22Rv1 (cell line): ENCODE results near the gene KCNJ1.

ENCODE experiments used
- H3K27ac ChIP-seq: fragments of 450-650 bp; 2 replicates; pipeline ENCODE4 v1.5.1; 2017
- ZFX ChIP-seq: fragments of 450-650 bp; IDR thresholded peaks from 2 replicates; pipeline ENCODE4 v1.6.1; 2017; ENCODE audit warnings: antibody characterized with exemption, borderline replicate concordance
- TF ChIP-seq, protein P1 (sequence below): fragments of 450-650 bp; IDR thresholded peaks from 2 replicates; pipeline ENCODE4 v1.5.1; 2017; ENCODE audit warnings: mild to moderate bottlenecking

Gene KCNJ1

DNA sequence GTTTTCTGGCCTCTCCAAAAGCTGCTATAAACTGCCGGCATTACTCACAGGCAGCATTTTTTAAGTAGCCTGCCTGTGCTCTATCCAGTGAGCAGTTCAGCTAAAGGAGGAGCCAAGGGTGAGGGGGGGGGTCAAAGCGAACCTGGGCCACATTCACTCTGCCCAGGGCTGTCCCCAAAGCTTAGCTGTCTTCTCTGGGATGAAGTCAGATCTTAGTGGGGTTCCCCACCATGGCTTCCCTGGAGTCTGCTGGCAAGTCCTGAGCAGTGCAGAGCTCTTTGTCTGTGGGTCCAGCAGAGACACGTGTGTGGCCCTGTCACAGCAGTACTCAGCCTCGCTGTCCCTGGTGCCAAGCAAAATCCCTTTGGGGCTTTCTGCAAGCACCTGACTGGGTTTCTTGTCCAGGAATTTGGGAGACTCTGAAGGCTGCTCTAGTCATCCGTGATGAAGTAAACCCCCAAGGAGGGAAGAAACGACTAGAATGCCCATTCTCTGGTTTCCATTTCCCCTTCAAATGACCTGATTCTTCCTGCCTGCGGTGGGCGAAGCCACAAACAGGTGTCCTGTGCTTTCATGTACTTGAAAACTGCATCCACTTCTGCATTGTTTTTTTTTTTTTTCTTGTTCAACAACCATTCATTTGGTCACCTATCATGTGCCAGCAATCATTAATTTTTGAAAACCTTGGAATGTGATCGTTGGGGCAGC is 26.6 kb upstream of the KCNJ1 start:
- TF ChIP-seq ZFX = no peak
- TF ChIP-seq, protein P1, sequence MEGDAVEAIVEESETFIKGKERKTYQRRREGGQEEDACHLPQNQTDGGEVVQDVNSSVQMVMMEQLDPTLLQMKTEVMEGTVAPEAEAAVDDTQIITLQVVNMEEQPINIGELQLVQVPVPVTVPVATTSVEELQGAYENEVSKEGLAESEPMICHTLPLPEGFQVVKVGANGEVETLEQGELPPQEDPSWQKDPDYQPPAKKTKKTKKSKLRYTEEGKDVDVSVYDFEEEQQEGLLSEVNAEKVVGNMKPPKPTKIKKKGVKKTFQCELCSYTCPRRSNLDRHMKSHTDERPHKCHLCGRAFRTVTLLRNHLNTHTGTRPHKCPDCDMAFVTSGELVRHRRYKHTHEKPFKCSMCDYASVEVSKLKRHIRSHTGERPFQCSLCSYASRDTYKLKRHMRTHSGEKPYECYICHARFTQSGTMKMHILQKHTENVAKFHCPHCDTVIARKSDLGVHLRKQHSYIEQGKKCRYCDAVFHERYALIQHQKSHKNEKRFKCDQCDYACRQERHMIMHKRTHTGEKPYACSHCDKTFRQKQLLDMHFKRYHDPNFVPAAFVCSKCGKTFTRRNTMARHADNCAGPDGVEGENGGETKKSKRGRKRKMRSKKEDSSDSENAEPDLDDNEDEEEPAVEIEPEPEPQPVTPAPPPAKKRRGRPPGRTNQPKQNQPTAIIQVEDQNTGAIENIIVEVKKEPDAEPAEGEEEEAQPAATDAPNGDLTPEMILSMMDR = no peak
- no peak overlapping the region for H3K27ac ChIP-seq

DNA sequence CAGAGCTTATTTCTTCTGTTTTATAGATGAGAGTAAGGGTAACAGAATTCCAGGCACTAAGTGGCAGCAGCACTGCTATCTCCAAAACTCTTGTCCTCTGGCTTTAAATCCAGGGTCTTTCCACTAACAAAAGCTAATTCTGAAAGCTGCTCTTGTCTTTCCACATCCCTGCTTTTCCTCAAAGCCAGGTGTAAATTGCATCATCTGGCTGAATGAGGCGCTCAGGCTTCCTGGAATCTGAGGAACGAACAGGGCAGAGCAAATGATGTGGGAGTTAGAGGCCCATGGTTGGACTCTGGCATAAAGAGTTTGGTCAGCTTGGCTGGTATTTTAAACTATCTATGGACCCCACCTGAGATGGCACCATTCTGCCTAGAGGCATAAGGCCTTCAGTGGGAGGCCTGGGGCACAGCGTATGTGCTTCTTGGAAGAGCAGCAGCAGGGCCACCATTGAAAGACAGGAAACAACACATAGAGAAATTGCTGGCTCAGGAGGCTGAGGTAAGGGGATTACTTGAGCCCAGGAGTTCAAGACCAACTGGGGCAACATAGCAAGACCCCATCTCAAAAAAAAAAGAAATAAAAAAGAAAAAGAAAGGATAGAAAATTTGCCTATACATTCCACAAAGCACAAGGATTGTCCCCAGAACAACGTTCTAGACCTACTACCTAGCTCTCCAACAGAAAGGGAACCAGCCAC is 25.9 kb upstream of the KCNJ1 start:
- no peak overlapping the region for H3K27ac ChIP-seq
- TF ChIP-seq, protein P1 = no peak
- TF ChIP-seq ZFX = no peak

DNA sequence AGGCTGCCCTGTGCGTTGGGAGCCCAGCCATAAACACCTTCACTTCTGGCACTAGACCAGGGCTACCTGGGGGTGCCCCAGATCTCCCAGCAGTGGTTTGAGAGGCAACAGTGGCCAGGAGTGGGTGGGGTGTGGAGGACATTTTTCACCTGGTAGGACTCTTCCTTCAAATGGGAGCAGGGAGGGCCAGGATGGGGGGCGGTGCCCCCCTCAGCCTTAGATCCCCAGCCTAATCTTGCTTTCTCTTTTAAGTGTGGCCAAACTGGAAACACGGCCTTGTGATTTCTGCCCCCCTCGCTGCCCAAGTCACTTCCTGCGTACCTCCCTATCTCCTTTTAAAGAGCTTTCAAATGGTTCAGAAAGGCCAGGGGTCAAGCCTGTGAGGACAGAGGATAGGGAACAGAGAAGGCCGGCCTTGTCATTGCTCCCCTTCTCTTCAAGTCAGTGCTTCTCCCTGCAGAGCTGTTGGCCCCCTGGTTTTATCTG is 24.9 kb upstream of the KCNJ1 start:
- no peak overlapping the region for H3K27ac ChIP-seq
- no peak for TF ChIP-seq ZFX
- TF ChIP-seq, protein P1 = no peak

DNA sequence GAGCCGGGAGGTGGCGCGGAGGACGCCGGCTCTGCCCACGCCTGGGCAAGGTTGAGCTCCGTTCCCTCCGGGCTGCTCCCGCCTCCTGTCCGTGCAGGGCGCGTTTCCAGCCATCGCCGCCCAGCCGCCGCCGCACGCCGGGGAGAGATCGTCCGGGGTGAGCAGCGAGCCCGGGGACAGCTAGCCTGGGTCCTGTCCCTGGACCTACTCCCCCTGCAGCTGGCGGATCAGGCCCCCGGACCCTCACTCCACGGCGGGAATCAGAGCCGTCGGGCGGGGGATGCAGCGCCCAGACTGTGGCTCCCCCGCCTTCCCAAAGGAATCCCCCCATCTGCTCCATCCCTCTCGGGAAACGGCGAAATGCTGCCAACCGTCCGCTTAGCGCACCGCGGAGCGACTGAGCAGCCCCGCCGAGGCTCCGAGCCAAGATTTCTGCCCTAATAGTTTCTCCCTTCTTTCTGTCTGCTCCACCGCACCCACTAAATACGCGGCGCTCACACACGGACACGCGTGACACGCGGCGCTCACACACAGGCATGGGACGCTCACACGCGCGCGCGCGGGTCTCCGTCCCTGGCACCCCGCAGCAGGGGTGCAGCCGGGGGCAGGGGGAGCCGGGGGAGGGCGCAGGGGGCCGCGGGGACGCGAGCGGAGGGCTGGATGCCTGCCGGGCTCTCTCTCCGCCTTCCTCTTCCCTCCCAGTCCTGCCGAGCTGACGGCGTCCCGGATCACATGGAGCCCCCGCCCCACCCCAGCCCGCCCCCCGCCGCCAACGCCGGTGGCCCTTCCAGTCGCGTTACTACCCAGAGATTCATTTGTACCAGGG is 23.7 kb upstream of the KCNJ1 start, which contains the start of gene KCNJ5:
Gene KCNJ5, plus strand, starts transcription at position 814 of the 826 bp plus-strand sequence. CDS start 19,918 bp downstream, outside the sequence.
- no peak within 1 kb of the TSS for H3K27ac ChIP-seq

DNA sequence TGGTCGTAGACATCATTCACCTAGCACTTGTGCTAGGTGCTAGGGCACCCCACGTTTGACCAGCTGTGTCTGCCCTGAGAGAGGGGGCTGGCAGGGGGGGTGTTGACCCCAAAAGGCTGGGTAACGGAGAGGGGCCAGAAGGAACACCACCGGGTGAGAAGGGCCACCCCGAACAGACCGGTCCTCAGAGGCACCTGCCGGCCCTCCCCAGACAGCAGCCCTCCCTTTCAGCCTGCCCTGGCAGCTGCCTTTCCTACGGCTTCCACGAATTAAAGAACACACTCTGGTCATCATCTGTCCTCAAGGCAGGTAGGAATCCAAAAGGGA is 23.1 kb upstream of the KCNJ1 start:
- TF ChIP-seq ZFX = no peak
- TF ChIP-seq, protein P1 = no peak
- no peak overlapping the region for H3K27ac ChIP-seq

More for the DNA sequence above, 23.7 kb upstream of the KCNJ1 start, which contains the start of gene KCNJ5:
- TF ChIP-seq ZFX = no peak
- TF ChIP-seq, protein P1 = no peak

DNA sequence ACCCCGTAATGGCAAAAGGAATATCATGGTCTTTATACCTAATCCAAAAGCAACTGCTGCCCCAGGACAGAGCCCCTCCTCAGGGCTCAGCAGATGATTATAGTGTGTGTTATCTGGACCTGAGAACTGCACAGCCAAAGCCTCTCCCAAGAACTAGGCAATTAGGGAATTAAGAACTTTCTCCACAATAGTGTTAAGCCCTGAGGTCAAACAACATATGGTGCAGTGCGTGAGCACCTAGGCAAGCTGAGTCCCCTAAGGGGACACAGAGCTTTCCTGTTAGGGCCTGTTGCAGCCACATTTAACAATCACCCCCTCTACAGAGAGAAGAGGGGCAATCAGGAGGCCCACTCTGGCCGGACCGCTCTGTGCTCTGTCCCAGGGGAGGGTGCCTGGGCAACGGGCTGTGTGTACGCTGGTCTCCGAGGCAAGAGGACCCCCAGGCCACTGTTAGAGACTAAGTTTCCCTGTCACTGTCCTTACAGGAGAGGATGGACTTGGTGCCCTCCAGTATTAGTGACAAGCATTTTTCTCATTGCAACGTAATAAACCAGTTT is 22.6 kb upstream of the KCNJ1 start:
- H3K27ac ChIP-seq = no peak overlapping the region
- TF ChIP-seq, protein P1 = no peak
- TF ChIP-seq ZFX = no peak
